Right cardiac atrium (tissue), 5 donors: Measurements from ENCODE around the gene EIF2B1. TPM values are rescaled to one million over a fixed set of nuclear protein-coding genes. Genes with fewer than 3 reads are reported as not detected.

ENCODE experiments used
- ATAC-seq, 2 donors: fragments of 200-7000 bp; cut with Tn5 transposase; one replicate each; pipeline versions ENCODE4 v1.8.0 to v1.9.1; 2020; ENCODE audit warnings: moderate library complexity in 2 of 2, mild to moderate bottlenecking in 1 of 2
- DNase-seq, 3 donors: peaks; one replicate each; pipeline ENCODE4 v3.0.0-alpha.2; 2020
- H3K27ac ChIP-seq: one replicate; pipeline ENCODE4 v1.5.1; 2013; ENCODE audit warnings: mild to moderate bottlenecking, low read length, control low read depth, moderate library complexity
- H3K27me3 ChIP-seq: one replicate; pipeline ENCODE4 v1.6.1; 2013; ENCODE audit not compliant: control insufficient read depth, insufficient read depth
- H3K4me1 ChIP-seq: one replicate; pipeline ENCODE4 v1.6.1; 2013; ENCODE audit warnings: low read length; ENCODE audit not compliant: control insufficient read depth, insufficient read depth
- H3K4me3 ChIP-seq: one replicate; pipeline ENCODE4 v1.5.1; 2013; ENCODE audit warnings: low read length, control low read depth
- H3K9me3 ChIP-seq: one replicate; pipeline ENCODE4 v1.6.1; 2013; ENCODE audit warnings: low read length; ENCODE audit not compliant: control insufficient read depth
- WGBS: extraction: QIAGEN DNeasy Blood & Tissue Kit; methylation state at CpG from one replicate; pipeline ENCODE4 v1.1.7; 2013; 5-methylcytosine and 5-hydroxymethylcytosine counted together
- intact Hi-C, 4 donors: fragments of 100-400 bp; cut with DNase I; formaldehyde crosslinking; loops; one replicate each; pipeline versions ENCODE4 v1.11.0 to v1.14.0; 2022 to 2023
- polyA plus RNA-seq: library from polyadenylated mRNA; stranded (reverse); fragments of 200-250 nt; gene quantifications from one replicate; pipeline ENCODE4 v1.2.3, GENCODE V29; 2013
- total RNA-seq, 4 donors: library from RNA; stranded (reverse); fragmentation: NEBNext Ultra II Directional; extraction: Animal tissue kit (Norgen Biotek cat#: 25700); gene quantifications; one replicate each; pipeline ENCODE4 v1.2.1, GENCODE V29; 2021
- donor health status: healthy with polysubstance abuse.
- donor health status: DM: no; HTN: yes; CAD: no.
- donor health status: DM: no; HTN: no; CAD: no.
- donor health status: DM: no; HTN: yes; CAD: no; lungs with severe emphysema.
- donor health status: DM: yes; HTN: yes; CAD: no.

The EIF2B1 gene
- total and polyA plus RNA-seq, 5 donors: 20.8 to 30.6 (median 29.0) TPM

- intact Hi-C loops: no loop called here
- Histone ChIP-seq H3K4me3 (no peak overlapping the region), H3K4me1 (no peaks in the 10 kb centered on the region), H3K27ac (no peak overlapping the region), H3K27me3 (no peaks in the 10 kb centered on the region), H3K9me3 (no peaks in the 10 kb centered on the region)
- ATAC-seq (no peak), DNase-seq (no peak)
- WGBS: 89% methylated on average over 9 of the region's 9 CpGs
These were observed 23.7 kb upstream of the EIF2B1 start for GRCh38 chr12:123657211-123657610.

GRCh38 chr12:123656392-123656791, 22.9 kb upstream of the EIF2B1 start:
- intact Hi-C loops: no loop called here
- peak in 1 of 2 donors; percentile 39 for ATAC-seq
- Histone ChIP-seq H3K27ac (no peak overlapping the region), H3K9me3 (no peaks in the 10 kb centered on the region), H3K4me1 (no peaks in the 10 kb centered on the region), H3K27me3 (no peaks in the 10 kb centered on the region), H3K4me3 (no peak overlapping the region)
- no peak for DNase-seq
- WGBS: 64% methylated on average over 4 of the region's 4 CpGs

- H3K9me3 ChIP-seq: no peaks in the 10 kb centered on the region
- no peaks in the 10 kb centered on the region for H3K4me1 ChIP-seq
- peak; percentile 84 to 89 for ATAC-seq
- no peak overlapping the region for H3K4me3 ChIP-seq
- DNase-seq: peak; percentile 30 to 71 (median 68)
- WGBS: 61% methylated on average over 5 of the region's 5 CpGs
- intact Hi-C loops: no loop called here
- H3K27me3 ChIP-seq: no peaks in the 10 kb centered on the region
- H3K27ac ChIP-seq: no peak overlapping the region
These were observed 21.9 kb upstream of the EIF2B1 start for GRCh38 chr12:123655420-123655819.

GRCh38 chr12:123654129-123654701, 20.7 kb upstream of the EIF2B1 start:
- Histone ChIP-seq H3K9me3 (no peaks in the 10 kb centered on the region), H3K4me1 (no peaks in the 10 kb centered on the region), H3K4me3 (no peak overlapping the region), H3K27me3 (no peaks in the 10 kb centered on the region), H3K27ac (no peak overlapping the region)
- intact Hi-C loops: no loop called here
- no peak for ATAC-seq
- DNase-seq: no peak
- 96% methylated on average over 4 of the region's 4 CpGs for WGBS

- H3K27me3 ChIP-seq: no peaks in the 10 kb centered on the region
These were observed 14.9 kb upstream of the EIF2B1 start for GRCh38 chr12:123648401-123648800.

GRCh38 chr12:123645878-123646277, 12.4 kb upstream of the EIF2B1 start:
- Histone ChIP-seq H3K9me3 (no peaks in the 10 kb centered on the region), H3K4me1 (no peaks in the 10 kb centered on the region), H3K4me3 (no peak overlapping the region), H3K27me3 (no peaks in the 10 kb centered on the region), H3K27ac (no peak overlapping the region)
- DNase-seq (no peak), ATAC-seq (no peak)
- 82% methylated on average over 5 of the region's 5 CpGs for WGBS
- intact Hi-C loops: no loop called here

More at GRCh38 chr12:123648401-123648800, 14.9 kb upstream of the EIF2B1 start:
- 83% methylated on average over 5 of the region's 5 CpGs for WGBS
- intact Hi-C loops: no loop called here
- DNase-seq: no peak
- H3K4me3 ChIP-seq: no peak overlapping the region
- no peaks in the 10 kb centered on the region for H3K9me3 ChIP-seq
- ATAC-seq: no peak
- no peaks in the 10 kb centered on the region for H3K4me1 ChIP-seq
- H3K27ac ChIP-seq: no peak overlapping the region

GRCh38 chr12:123645380-123645779, 11.9 kb upstream of the EIF2B1 start:
- H3K4me1 ChIP-seq: no peaks in the 10 kb centered on the region
- ATAC-seq: no peak
- H3K4me3 ChIP-seq: no peak overlapping the region
- no peak overlapping the region for H3K27ac ChIP-seq
- no peak for DNase-seq
- H3K27me3 ChIP-seq: no peaks in the 10 kb centered on the region
- H3K9me3 ChIP-seq: no peaks in the 10 kb centered on the region
- intact Hi-C loops: no loop called here
- WGBS: 96% methylated on average over 3 of the region's 3 CpGs

GRCh38 chr12:123643911-123644310, 10.4 kb upstream of the EIF2B1 start:
- DNase-seq: no peak
- H3K27me3 ChIP-seq: no peaks in the 10 kb centered on the region
- 91% methylated on average over 7 of the region's 7 CpGs for WGBS
- intact Hi-C loops: no loop called here
- no peak for ATAC-seq
- no peak overlapping the region for H3K4me3 ChIP-seq
- H3K4me1 ChIP-seq: no peaks in the 10 kb centered on the region
- no peaks in the 10 kb centered on the region for H3K9me3 ChIP-seq
- H3K27ac ChIP-seq: no peak overlapping the region

- WGBS: 18% methylated on average over 19 of the region's 19 CpGs
- no peaks in the 10 kb centered on the region for H3K27me3 ChIP-seq
- ATAC-seq (no peak), DNase-seq (no peak)
- no peaks in the 10 kb centered on the region for H3K4me1 ChIP-seq
- peak overlapping the region; percentile 61 for H3K4me3 ChIP-seq
- peak overlapping the region; percentile 82 for H3K27ac ChIP-seq
- H3K9me3 ChIP-seq: no peaks in the 10 kb centered on the region
- intact Hi-C loops: no loop called here
These were observed 666 bp upstream of the EIF2B1 start for GRCh38 chr12:123634142-123634561.

GRCh38 chr12:123621619-123622530, 11.6 kb downstream of the EIF2B1 start:
- H3K4me1 ChIP-seq: no peaks in the 10 kb centered on the region
- ATAC-seq (peak in 1 of 2 donors; percentile 33), DNase-seq (no peak)
- H3K27me3 ChIP-seq: no peaks in the 10 kb centered on the region
- H3K9me3 ChIP-seq: no peaks in the 10 kb centered on the region
- intact Hi-C loops: no loop called here
- H3K4me3 ChIP-seq: no peak overlapping the region
- H3K27ac ChIP-seq: no peak overlapping the region
- WGBS: 78% methylated on average over 15 of the region's 15 CpGs

GRCh38 chr12:123621101-123621500, 12.4 kb downstream of the EIF2B1 start:
- intact Hi-C loops: no loop called here
- no peak overlapping the region for H3K27ac ChIP-seq
- DNase-seq (no peak), ATAC-seq (no peak)
- H3K4me3 ChIP-seq: no peak overlapping the region
- WGBS: 75% methylated on average over 8 of the region's 8 CpGs
- H3K9me3 ChIP-seq: no peaks in the 10 kb centered on the region
- no peaks in the 10 kb centered on the region for H3K27me3 ChIP-seq
- no peaks in the 10 kb centered on the region for H3K4me1 ChIP-seq
